Activated CD4-positive, alpha-beta T cell treated with anti-CD3 and anti-CD28 coated beads, Interleukin-2, Interleukin-4, amounts not matched to agents 100 ng/mL and 50 ng/mL, durations not matched to agents 16 hours and 8 hours (primary cell): ENCODE data around the gene PLIN5.

Source experiments
- DNase-seq: peaks from one replicate; pipeline ENCODE4 v3.0.0-alpha.2; 2020; ENCODE audit warnings: low spot score

PLIN5 gene

GRCh38 chr19:4488496-4488895 lies 46.5 kb downstream of the PLIN5 start:
- no peak for DNase-seq

- DNase-seq: no peak
Measured at GRCh38 chr19:4487572-4487971, 47.5 kb downstream of the PLIN5 start.

GRCh38 chr19:4483385-4483784 lies 51.6 kb downstream of the PLIN5 start:
- no peak for DNase-seq

- DNase-seq: no peak
Measured at GRCh38 chr19:4482721-4483364, 52.2 kb downstream of the PLIN5 start.

- DNase-seq: no peak
Measured at GRCh38 chr19:4477034-4477801, 57.8 kb downstream of the PLIN5 start.

GRCh38 chr19:4474514-4475022 lies 60.5 kb downstream of the PLIN5 start:
- DNase-seq: peak; percentile 35

GRCh38 chr19:4473763-4474513 lies 61.1 kb downstream of the PLIN5 start:
- no peak for DNase-seq

GRCh38 chr19:4473011-4473762 lies 61.8 kb downstream of the PLIN5 start:
- DNase-seq: no peak
